IPS DF 6.9 (cell line): ENCODE measurements around the gene HSPA4.
"Not testable (repeated sequence)": the region's sequence is repeated elsewhere in the genome, so short reads cannot be mapped to it uniquely, and the experiment has no call there.

Source experiments
- DNase-seq: peaks from one replicate; pipeline ENCODE4 v3.0.0-alpha.2; 2013; ENCODE audit warnings: low read depth, low spot score
- H3K27ac ChIP-seq: one replicate; pipeline ENCODE4 v1.5.1; 2013; ENCODE audit warnings: low read length, control low read depth
- H3K27me3 ChIP-seq: 2 replicates; pipeline ENCODE4 v1.6.1; 2013; ENCODE audit warnings: mild to moderate bottlenecking, low read length; ENCODE audit not compliant: control insufficient read depth, insufficient read depth
- H3K36me3 ChIP-seq: 2 replicates; pipeline ENCODE4 v1.6.1; 2013; ENCODE audit warnings: low read length; ENCODE audit not compliant: control insufficient read depth, insufficient read depth
- H3K4me1 ChIP-seq: 2 replicates; pipeline ENCODE4 v1.6.1; 2013; ENCODE audit warnings: low read length; ENCODE audit not compliant: control insufficient read depth, insufficient read depth
- H3K4me3 ChIP-seq: 2 replicates; pipeline ENCODE4 v1.5.1; 2013; ENCODE audit warnings: mild to moderate bottlenecking, low read length
- H3K9me3 ChIP-seq: 2 replicates; pipeline ENCODE4 v1.6.1; 2013; ENCODE audit warnings: low read length, inconsistent platforms; ENCODE audit not compliant: control insufficient read depth, insufficient read depth
- WGBS: extraction: QIAGEN DNeasy Blood & Tissue Kit; methylation state at CpG from one replicate; pipeline ENCODE4 v1.1.7; 2013; ENCODE audit warnings: mixed read lengths, missing lambda C conversion rate; ENCODE audit not compliant: insufficient read length, insufficient coverage; 5-methylcytosine and 5-hydroxymethylcytosine counted together

HSPA4 gene

DNA sequence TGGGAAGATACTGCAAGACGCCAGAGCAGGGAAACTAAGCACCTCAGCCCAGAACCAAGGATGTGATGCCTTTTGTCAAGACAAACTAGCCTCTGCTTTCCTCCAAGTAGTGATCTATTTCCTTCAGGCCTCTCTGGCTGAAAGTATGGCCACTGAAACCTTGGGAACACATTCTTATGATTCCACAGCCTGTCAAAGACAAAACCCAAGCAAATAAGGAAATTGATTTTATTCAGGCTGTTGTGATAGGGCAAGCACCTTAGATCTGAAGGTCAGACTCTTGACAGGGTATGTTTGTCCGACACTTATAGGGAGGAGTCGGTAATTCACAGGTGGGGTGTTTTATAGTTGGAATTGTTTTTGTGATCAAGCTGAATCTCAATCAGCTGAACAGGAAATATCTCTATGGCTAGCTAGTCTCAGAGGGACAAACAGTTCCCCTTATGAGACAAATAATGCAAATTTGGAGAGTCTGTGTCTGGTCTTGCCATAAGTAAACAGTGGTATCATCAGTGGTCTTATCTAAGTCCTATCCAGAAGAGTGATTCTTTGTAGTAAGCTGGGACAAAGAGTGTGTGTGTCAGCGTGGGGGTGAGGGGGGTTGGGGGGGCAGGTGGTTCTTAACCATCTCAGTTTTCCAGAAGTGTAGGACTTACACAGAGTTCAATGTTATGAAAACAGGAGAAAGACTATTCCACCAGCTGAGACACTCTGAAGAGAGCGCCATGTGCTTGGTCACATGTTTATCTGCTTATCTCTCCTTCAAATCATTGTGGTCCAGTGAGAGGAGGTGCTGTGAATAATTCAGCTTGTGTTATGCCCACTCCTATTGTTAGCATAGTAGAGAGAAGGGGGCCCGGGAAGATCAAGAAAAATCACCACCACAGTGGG lies 18.7 kb upstream of the HSPA4 start:
- H3K4me1 ChIP-seq = no peaks in the 10 kb centered on the region
- H3K9me3 ChIP-seq = no peaks in the 10 kb centered on the region
- WGBS = no CpG with 5 or more reads among the region's 6 CpGs
- no peaks in the 10 kb centered on the region for H3K27me3 ChIP-seq
- DNase-seq = no peak
- H3K4me3 ChIP-seq = no peak overlapping the region
- H3K36me3 ChIP-seq = no peaks in the 10 kb centered on the region
- H3K27ac ChIP-seq = no peak overlapping the region

GRCh38 chr5:133034064-133034463 lies 17.7 kb upstream of the HSPA4 start:
- Histone ChIP-seq H3K36me3 (no peaks in the 10 kb centered on the region), H3K27me3 (no peaks in the 10 kb centered on the region), H3K27ac (no peak overlapping the region), H3K9me3 (no peaks in the 10 kb centered on the region), H3K4me3 (no peak overlapping the region), H3K4me1 (no peaks in the 10 kb centered on the region)
- DNase-seq = no peak
- WGBS = no CpG with 5 or more reads among the region's 11 CpGs

- Histone ChIP-seq H3K27ac (no peak overlapping the region), H3K9me3 (no peaks in the 10 kb centered on the region), H3K4me1 (no peaks in the 10 kb centered on the region), H3K36me3 (no peaks in the 10 kb centered on the region), H3K4me3 (no peak overlapping the region), H3K27me3 (no peaks in the 10 kb centered on the region)
- no CpG with 5 or more reads among the region's 2 CpGs for WGBS
- no peak for DNase-seq
These were observed 16.6 kb upstream of the HSPA4 start for GRCh38 chr5:133035224-133035623.

- H3K36me3 ChIP-seq, H3K27me3 ChIP-seq, H3K4me3 ChIP-seq, H3K27ac ChIP-seq, H3K4me1 ChIP-seq, H3K9me3 ChIP-seq, DNase-seq: not testable (repeated sequence)
- WGBS = no CpG with 5 or more reads among the region's 6 CpGs
These were observed 15.1 kb upstream of the HSPA4 start for GRCh38 chr5:133036677-133037076.

DNA sequence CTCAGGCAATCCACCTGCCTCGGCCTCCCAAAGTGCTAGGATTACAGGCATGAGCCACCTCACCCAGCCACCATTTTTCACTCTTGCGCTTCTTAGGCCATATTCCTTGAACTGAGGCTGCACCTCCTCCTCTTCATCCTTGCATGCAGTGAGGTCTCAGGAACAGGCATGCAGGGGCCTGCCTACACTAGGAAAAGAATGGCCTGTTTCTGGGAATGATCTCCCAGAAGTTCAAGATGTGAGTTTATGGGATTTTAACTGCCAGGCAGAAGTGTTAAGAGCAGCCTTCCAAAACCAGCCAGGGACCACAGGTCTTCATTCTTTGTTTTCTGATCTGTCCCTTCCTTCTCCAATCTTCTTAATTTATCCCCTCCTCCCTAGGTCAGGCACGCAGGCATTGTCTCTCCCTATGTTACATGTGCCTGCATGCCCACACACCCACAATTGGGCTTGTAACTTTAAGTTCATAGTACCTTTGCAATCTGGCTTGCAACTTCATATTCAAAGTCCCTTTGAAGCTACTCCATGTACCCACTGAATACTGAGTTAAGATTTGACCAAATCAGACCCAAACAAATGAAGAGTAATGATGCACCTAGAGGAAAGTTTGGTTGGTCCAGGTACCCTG lies 10.5 kb upstream of the HSPA4 start:
- no peaks in the 10 kb centered on the region for H3K4me1 ChIP-seq
- no CpG with 5 or more reads among the region's 3 CpGs for WGBS
- H3K27ac ChIP-seq = no peak overlapping the region

GRCh38 chr5:133041910-133042309 lies 9.9 kb upstream of the HSPA4 start:
- Histone ChIP-seq H3K9me3 (no peaks in the 10 kb centered on the region), H3K4me1 (no peaks in the 10 kb centered on the region), H3K4me3 (no peak overlapping the region), H3K27me3 (no peaks in the 10 kb centered on the region), H3K27ac (no peak overlapping the region), H3K36me3 (no peaks in the 10 kb centered on the region)
- no CpG with 5 or more reads among the region's 1 CpG for WGBS
- no peak for DNase-seq

More for the DNA sequence above, 10.5 kb upstream of the HSPA4 start:
- Histone ChIP-seq H3K9me3 (no peaks in the 10 kb centered on the region), H3K4me3 (no peak overlapping the region), H3K36me3 (no peaks in the 10 kb centered on the region), H3K27me3 (no peaks in the 10 kb centered on the region)
- DNase-seq = no peak

DNA sequence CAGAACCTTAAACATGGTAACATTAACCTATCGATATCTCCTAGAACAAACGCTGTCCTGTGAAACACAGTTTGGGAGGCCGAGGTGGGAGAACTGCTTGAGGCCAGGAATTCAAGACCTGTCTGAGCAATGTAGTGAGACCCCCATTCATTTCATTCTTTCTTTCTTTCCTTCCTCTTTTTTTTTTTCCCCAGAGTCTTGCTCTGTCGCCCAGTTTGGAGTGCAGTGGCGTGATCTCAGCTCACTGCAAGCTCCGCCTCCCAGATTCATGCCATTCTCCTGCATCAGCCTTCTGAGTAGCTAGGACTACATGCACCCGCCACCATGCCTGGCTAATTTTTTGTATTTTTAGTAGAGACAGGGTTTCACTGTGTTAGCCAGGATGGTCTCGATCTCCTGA lies 5.3 kb upstream of the HSPA4 start:
- H3K36me3 ChIP-seq, H3K4me3 ChIP-seq, H3K27ac ChIP-seq, DNase-seq, H3K27me3 ChIP-seq, H3K4me1 ChIP-seq, H3K9me3 ChIP-seq: not testable (repeated sequence)
- WGBS = no CpG with 5 or more reads among the region's 8 CpGs

DNA sequence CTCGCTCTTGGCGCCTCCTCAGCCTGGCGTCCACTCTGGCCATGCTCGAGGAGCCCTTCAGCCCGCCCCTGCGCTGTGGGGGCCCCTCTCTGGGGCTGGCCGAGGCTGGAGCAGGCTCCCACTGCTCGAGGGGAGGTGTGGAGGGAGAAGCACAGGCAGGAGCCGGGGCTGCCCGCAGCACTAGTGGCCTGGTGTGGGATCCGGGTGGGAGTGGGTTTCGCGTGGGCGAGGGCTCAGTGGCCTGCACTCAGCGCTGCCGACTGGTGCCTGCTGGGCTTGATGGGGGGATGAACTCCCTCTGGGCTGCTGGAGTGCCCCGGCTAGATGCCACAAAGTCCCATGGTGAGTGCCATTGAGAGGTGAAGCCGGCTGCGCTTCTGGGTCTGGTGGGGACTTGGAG lies 4.4 kb upstream of the HSPA4 start:
- DNase-seq = no peak
- H3K9me3 ChIP-seq = no peaks in the 10 kb centered on the region
- WGBS = no CpG with 5 or more reads among the region's 19 CpGs
- H3K4me1 ChIP-seq = no peaks in the 10 kb centered on the region; the same call in 1 of the 2 replicates
- H3K27ac ChIP-seq = no peak overlapping the region
- H3K4me3 ChIP-seq = no peak overlapping the region
- no peaks in the 10 kb centered on the region for H3K27me3 ChIP-seq
- no peaks in the 10 kb centered on the region for H3K36me3 ChIP-seq

DNA sequence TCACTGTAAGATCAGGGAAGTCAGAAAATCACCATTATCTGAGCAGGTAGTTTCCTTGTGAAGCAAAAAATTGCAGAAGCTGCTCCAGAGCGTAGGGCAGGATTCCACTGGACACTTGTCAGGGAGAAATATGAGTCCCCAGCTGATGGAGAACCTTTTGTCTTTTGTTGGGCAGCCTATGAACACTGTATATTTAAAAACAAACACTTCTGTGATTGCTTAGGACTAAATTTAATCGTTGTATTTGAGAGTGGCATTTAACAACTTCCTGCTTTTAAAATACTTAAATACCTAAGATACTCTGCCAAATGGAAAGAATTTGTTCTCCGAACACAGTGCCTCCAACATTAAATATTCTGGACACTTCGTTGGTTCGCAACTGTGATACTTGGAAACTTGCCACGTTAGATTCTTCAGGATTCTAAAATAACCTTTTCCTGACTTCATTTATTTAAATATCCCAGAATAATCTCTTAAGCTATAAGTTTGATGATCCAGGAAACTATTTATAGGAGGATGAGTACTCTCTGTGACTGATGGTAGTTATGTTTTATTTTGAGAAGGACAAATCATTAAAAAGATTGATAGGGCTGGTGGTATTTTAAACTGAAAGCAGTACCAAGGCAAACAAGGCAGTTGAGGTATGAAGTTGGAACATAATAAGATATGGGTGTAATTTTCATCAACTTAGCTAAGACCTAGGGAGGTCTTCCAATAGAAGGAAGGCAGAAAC lies 2.7 kb upstream of the HSPA4 start:
- Histone ChIP-seq H3K36me3 (no peaks in the 10 kb centered on the region), H3K4me3 (no peak overlapping the region), H3K27ac (no peak overlapping the region), H3K27me3 (no peaks in the 10 kb centered on the region), H3K9me3 (no peaks in the 10 kb centered on the region), H3K4me1 (peaks cover 2% of the 10 kb centered on the region; the same call in 1 of the 2 replicates)
- no CpG with 5 or more reads among the region's 6 CpGs for WGBS
- no peak for DNase-seq

GRCh38 chr5:133049726-133050048 lies 2.1 kb upstream of the HSPA4 start:
- no peak for DNase-seq
- H3K27ac ChIP-seq = no peak overlapping the region

More at GRCh38 chr5:133049726-133050048, 2.1 kb upstream of the HSPA4 start:
- no peak overlapping the region for H3K4me3 ChIP-seq
- no peaks in the 10 kb centered on the region for H3K9me3 ChIP-seq
- H3K36me3 ChIP-seq = no peaks in the 10 kb centered on the region
- WGBS = no CpG with 5 or more reads among the region's 1 CpG
- H3K4me1 ChIP-seq = peaks cover 2% of the 10 kb centered on the region; the same call in 1 of the 2 replicates
- no peaks in the 10 kb centered on the region for H3K27me3 ChIP-seq
